Ovary (tissue), 3 donors: Measurements from ENCODE around the gene PTPN18.

Experiments
- CTCF ChIP-seq, 3 donors: fragments of 450-650 bp in 2 of 3; fragments of 200-600 bp in 1 of 3; IDR thresholded peaks; one replicate each; pipeline versions ENCODE4 v1.5.1 to v1.8.0; 2016 to 2022; ENCODE audit warnings: antibody characterized with exemption in 3 of 3, mild to moderate bottlenecking in 1 of 3
- POLR2A ChIP-seq: fragments of 450-650 bp; IDR thresholded peaks from one replicate; pipeline ENCODE4 v1.6.1; 2017; ENCODE audit warnings: antibody characterized with exemption, mild to moderate bottlenecking, moderate library complexity
- donor health status: DM: no; HTN: no; CAD: no.

- TF ChIP-seq POLR2A (no peak), CTCF (IDR thresholded peaks at IDR 0.05) (no peak)
These were observed 27.9 kb upstream of the PTPN18 start for GRCh38 chr2:130327703-130328527.
